GM12872 (cell line): ENCODE data around the gene FRMD6.
A peak's percentile ranks its signal among the peaks of the same experiment; 100 is the strongest.

ENCODE experiments used
- CTCF ChIP-seq: IDR thresholded peaks from 3 replicates; pipeline ENCODE4 v1.5.1; 2011; ENCODE audit warnings: low read depth, mild to moderate bottlenecking, low read length, moderate library complexity; ENCODE audit not compliant: insufficient read depth

FRMD6 gene

DNA sequence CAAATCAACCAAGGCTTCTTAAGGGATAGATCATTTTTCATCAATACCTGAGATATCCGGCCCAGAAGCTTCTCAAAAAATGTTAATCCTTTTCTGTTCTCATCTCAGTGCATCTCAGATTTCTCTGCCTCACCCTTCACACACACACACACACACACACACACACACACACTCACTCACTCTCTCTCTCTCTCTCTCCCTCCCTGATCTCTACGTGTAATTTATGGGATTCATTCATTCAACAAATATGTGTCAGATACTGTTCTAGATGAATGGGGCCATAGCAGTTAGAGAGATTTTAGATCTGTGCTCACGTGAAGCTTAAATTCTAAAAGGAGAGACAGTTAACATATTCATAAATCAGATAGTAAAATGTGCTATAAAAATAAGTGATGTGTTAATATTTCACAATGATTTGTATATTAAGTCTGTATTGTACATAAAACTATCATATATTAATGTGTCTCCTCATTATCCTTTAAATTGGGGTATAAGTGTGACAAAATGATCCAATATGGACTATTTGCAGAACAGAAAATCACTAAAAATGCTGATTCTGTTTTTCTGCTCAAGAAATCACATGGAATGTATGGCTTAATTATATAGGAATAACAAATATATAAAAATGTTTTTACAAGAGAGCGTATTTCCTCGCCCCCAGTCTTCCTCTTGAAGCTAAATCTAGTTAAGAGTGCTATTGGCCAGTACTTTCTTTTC lies 7.3 kb upstream of the FRMD6 start:
- TF ChIP-seq CTCF: no peak

GRCh38 chr14:51648296-51648695 lies 3.4 kb upstream of the FRMD6 start:
- no peak for TF ChIP-seq CTCF

GRCh38 chr14:51650716-51651387 lies 858 bp upstream of the FRMD6 start:
- no peak for TF ChIP-seq CTCF

DNA sequence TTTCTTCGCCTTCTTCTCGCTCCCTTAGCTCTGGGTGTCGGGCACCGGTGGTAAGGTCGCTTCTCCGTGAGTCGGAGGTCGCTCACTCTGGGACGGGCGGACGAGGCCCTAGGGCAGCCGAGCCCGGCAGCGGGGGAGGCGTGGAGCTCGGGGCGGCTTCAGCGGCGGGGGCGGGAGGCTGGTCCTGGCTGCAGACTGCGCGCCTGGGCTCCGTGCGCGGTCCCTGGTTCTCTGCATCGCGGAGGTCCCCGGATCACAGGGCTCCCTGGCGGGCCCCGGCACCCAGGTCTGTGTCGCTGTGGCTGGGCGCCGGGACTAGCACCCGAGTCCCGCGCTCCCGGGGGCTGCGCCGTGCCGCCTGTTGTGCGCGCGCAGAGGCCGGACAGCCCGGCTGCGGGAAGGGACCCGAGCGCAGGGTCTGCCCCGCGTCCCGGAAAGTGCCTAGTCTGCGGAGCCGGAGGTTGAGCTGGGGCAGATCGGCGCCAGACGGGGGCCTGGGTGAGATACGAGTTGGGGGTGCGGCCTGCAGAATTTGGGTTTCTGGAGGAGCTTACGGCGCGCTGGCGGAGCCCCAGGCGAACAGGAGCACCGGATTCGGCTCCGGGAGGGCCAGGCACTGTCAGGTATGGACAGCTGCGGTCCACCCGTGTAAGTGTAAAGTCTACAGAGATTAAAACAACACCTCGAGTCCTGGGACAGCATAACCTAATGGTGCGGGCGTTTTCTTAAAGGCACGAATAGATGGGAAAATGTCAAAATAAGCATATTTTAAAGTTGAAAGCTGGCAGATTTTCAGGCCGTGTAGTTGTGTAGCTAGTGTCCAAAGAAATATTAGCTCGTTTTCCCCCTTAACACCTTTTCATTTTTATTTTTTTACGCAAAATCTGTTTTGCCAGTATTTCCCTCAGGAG lies 713 bp downstream of the FRMD6 start:
- no peak for TF ChIP-seq CTCF

GRCh38 chr14:51653079-51653774 lies 1.5 kb downstream of the FRMD6 start:
- 0 out of 3 replicates have a peak, but pooled peaks have one; percentile 29 for TF ChIP-seq CTCF

- no peak for TF ChIP-seq CTCF
Measured at GRCh38 chr14:51653775-51654532, 2.2 kb downstream of the FRMD6 start.
